Hematopoietic multipotent progenitor cell treated with erythropoietin and hydrocortisone succinate and interleukin-3 and kit ligand, for 6 days (in vitro differentiated cells): ENCODE measurements around the gene FTSJ1.

Experiments used
- DNase-seq: peaks from one replicate; pipeline ENCODE4 v3.0.0-alpha.2; 2015

Gene FTSJ1

DNA sequence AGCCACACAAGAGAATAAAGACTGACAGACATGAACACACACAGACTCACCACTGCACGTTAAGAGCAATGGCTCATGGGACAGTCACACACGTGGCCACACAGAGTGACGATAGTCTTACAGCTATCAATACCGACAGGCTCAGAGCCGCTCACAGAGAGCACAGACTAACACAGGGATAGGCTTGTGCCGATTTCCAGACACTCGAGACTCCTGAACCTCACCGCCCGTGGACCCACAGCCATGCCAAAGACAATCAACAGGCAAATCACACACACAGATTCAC, 5.2 kb upstream of the FTSJ1 start:
- no peak for DNase-seq

DNA sequence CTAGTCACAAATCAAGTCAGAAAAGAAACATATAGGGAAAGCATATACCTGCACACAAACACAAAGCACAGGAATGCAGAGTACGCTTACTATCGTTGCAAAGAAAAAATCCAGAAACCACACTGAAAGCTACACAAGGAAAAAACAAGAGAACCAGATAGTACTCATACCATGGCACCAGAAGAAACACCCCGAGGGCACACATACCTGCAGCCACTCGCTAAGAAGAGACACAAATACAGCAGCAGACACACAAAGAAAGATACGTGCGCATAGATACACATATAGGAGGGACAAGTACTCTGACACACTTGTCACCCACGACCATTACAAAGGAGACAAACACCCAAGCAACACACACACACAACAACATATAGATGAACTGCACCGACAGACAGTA, 4.5 kb upstream of the FTSJ1 start:
- DNase-seq = no peak

DNA sequence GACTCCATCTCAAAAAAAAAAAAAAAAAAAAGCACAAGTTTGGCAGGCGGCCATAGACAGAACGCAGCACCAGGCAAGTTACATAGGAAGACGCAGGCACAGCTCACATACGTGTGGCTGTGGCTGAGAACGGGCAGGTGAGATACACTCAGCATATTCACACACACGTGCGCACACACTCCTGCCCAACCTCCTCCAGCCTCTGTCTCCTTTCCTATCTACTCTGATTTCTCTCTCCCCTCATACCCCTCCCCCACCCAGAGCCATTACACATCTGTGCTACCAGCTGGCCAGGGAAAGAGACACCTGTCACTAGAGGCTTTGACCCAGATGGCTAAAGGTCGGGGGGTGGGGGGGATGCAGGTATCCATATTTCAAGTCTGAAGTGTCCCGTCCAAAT, 3.8 kb upstream of the FTSJ1 start:
- DNase-seq = no peak

DNA sequence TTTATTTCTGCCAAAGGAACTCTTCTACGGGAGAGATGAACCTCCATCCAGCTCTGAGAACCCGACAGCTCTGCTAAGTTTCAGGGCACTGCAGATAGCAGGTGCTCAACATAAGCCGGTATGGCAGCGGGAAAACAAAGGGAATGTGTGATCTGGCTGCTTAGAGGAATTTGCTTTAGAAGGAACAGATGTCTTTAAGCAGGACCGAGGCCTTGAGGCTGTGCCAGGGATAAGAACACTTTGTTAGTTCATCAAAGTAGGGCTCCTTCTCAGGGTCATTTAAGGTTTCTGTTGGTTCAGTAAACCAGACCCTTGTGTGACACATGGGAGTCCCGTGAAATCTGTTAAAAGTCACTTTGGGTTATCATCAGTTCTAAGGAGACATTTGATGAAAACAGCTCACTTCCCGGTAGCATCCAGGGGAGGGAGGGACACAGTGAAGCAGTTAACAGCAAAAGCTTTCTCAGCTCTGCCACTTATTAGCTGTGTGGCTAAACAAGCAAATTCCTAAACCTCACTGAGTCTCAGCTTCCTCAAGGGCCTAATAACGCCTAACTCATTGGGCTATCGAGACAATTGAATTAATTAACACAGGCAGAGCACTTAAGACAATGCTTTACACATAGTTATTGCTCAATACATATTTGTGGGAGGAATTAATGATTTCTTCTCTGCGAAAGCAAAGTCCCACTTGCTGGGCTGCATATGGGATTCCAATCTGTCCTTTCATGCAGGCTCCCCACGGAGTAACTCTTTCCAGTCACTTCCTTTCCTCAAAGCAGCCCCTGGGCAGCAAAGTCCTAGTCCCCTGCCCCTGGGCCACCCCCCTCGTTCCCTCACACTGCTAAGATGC, 2.9 kb upstream of the FTSJ1 start:
- DNase-seq = no peak

DNA sequence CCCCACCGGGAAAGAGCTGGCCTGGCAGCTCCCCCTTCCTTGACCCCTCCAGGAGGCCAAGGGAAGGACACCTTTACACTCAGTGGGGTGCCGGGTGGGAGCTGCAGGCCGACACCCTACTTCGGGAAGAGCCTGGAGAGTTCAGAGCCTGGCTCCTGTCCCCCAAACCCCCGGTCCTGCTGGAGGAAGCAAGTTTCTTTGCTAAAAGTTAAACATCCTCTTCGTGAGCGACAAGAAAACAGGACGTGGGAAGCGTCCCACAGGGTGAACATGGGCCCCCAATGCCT, 2.4 kb upstream of the FTSJ1 start:
- DNase-seq = no peak

DNA sequence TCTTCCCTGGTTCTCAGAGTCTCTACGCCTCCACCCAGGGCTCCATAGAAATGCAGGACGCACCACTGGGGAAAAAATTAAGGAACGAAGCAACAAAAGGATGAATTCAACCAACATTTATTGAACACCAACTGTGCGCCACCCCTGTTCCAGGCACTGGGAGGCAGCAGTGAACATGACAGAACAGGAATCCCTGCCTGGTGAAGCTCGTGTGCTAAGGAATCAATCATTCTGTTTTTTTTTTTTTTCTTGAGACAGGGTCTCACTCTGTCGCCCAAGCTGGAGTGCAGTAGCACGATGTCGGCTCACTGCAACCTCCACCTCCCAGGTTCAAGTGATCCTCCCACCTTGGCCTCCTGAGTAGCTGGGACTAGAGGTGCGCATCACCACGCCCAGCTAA, 1.9 kb upstream of the FTSJ1 start:
- DNase-seq = peak; percentile 70

DNA sequence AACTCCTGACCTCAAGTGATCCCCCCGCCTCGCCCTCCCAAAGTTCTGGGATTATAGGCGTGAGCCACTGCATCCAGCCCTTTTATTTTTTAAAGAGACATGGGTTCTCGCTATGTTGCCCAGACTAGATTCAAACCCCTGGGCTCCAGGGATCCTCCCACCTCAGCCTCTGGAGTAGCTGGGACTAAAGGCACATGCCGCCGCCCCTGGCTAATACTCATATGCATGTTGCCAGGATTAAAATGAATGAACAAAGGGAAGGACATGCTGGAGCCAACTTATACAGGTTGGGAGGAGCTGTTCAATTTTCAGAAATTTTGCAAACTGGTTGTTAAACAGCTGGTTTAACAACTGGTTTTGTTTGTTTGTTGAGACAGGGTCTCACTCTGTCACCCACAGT, 1.4 kb upstream of the FTSJ1 start:
- DNase-seq = no peak

DNA sequence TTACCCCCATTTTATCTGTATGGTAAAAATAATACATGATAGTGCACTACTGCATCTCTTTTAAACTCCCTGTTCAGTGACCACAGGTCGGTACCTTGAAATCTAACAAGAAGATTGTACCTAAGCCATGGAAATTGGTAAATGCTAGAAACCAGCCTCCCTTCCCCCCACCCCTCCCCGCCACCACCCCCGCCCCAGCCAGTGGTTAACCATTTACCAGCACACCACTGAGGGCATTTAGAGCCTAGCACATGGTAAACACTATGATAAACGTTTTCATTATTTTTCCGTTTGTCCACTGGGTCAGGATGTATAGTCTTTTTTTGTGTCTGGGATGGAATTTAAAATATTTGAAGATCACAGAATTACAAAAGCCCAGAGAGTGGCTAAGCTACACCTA, 703 bp upstream of the FTSJ1 start:
- DNase-seq = peak; percentile 66

DNA sequence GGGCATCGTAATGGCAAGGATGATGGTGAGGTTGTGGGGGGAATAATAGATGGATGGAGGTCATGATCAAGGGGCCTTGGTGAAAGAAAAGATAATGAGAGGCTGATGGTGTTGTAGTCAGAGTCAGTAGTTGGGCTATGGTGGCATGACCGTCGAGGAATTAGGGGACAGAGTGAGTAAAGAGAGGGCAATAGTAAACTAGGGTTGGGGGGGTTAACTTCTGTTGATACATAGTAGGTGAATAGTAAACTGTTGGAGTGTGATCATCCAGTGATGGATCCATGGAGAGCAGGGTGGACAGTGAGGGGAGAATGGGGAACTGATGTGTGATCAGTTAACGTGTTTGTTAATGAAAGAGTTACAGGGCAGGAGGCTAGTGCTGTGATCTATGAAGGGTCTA, 920 bp downstream of the FTSJ1 start:
- DNase-seq = no peak

DNA sequence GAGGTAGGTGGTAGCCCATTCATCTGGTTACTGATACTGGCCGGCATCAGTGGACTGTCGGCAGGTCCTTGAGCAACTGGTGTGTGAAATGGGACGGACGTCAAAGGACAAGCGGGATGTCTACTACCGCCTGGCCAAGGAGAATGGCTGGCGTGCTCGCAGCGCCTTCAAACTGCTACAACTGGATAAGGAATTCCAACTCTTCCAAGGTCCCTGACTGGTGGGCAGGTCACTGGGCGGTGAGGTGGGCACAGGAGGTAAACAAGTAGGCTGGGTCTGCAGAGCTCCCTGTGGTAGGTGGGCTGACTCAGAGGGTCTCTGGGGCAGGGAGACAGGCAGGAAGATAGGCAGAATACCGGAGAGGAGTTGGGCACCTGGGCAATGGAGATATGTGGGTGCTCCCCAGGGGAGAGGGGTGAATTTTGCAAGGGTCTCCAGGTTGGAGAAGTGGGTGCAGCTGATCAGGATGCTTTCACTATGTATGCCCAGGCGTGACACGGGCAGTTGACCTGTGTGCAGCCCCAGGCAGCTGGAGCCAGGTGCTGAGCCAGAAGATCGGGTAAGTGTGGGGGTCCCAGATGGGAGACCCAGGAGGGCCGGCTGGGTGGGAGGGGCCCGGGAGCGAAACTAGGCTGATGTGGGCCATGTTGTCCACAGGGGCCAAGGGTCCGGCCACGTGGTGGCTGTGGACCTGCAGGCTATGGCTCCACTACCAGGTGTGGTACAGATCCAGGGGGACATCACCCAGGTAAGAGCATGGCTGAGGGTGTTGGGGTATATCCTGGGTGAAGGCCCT, 2.2 kb downstream of the FTSJ1 start:
- DNase-seq = no peak

DNA sequence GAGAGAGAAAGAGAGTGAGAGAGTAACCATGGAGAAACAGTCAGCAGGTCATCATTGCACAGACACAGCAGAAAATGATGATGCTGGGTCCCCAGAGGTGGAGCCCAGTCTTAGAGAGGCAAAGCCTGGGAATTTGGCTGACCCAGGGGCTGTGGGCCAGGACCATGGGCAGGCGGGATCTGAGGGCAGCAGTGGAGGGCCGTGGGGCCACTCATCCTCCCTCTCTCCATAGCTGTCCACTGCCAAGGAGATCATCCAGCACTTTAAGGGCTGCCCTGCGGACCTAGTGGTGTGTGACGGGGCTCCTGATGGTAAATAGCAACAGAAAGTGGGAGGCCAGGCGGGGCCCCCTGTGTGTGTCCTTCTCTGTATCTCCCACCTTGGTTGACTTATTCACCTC, 2.8 kb downstream of the FTSJ1 start:
- no peak for DNase-seq

DNA sequence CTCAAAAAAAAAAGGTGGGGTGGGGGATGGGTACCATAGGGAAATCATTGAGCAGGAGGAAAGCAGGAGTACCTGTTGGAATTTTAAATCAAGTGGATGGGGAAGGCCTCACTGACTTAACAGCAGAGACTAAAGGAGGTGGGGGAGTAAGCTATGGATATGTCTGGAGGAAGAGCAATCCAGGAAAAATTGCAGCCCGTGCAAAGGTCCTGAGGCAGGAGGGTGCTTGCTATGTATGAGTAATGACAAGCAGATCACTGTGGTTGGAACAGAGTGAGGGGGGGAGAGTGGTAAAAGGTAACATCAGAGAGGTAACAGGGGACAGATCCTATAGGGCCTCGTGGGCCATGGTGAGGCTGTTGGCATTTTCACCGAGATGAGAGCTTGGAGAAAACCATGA, 4.1 kb downstream of the FTSJ1 start:
- no peak for DNase-seq

DNA sequence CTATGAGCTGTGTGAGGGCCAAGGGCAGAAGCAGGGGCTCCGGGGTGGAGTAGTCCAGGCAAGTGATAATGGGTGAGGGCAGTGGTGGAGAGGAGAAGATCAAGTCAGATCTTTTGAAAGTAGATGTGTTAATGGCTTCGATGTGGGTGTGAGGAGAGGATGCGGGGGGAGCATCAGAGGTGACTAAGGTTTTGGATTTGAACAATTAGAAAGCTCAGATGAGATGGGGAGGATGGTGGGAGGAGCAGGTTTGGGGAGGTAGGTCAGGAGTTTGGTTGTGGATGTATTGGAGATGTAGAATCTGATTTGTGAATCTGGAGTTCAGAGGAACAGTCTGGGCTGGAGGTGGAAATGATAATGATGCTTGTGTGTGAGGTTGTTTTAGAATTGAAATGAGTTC, 4.6 kb downstream of the FTSJ1 start:
- no peak for DNase-seq

DNA sequence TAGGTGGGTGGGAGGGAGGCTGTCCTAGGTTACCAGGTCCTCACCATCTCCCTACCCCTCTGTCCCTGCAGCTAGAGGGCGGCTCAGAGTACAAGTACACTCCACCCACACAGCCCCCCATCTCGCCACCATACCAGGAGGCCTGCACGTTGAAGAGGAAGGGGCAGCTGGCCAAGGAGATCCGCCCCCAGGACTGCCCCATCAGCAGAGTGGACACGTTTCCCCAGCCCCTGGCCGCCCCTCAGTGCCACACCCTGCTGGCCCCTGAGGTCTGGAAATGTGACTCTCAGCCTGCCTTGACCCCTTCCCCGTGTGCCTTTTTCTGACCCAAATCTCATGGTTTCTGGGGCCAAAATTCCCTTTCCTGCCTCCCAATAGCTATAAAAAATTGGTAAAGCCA, 6.5 kb downstream of the FTSJ1 start:
- no peak for DNase-seq

DNA sequence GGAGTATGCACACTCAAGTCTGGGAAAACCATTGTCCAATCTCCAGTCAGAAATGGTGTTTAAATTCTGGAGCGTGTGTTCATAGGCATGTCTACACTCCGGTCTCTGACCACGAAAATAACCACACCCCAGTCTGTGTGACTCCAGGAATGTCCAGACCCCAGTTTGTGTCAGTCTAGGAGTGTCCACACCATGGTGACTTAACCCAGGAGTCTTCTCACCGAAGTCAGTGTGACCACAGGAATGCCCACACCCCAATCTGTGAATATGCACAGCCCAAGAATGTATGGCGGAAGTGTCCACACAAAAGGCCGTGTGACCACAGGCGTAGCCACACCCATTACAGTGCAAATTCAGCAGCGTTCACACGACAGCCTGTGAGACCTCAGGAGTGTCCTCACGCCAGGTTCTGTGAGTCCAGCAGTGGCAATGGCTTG, 11.4 kb downstream of the FTSJ1 start:
- peak; percentile 39 for DNase-seq

DNA sequence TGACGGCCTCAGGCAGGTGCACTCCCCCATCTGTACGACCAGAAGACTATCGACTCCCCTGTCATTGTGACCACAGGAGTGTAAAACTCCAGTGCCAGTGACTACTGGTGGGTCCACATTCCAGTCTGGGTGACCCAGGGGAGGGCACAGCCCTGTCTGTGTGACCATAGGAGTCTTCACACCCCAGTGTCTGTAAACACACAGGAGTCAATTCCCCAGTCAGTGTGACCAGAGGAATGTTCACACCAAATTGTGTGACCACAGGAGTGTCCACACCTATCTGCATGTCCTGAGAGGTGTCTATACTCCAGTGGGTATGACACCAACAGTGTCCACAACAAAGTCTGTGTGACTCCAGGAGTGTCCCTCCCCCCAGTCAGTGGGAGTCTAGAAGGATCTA, 12.0 kb downstream of the FTSJ1 start:
- DNase-seq = no peak

DNA sequence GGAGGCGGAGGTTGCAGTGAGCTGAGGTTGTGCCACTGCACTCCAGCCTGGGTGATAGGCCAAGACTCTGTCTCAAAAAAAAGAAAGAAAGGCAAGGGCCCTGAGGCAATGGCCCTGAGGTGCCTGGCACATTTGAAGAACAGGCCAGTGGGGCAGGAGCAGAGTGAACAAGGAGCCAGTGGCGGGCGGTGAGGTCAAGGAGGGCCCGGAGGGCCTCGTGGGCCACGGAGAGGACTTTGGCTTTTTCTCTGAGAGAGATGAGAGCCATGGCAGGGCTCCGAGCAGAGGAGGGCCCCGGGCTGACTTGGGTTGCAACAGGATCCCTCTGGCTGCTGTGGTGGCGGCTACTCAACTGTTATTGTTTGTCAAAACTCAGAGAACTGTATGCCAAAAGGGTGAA, 13.3 kb downstream of the FTSJ1 start:
- no peak for DNase-seq

DNA sequence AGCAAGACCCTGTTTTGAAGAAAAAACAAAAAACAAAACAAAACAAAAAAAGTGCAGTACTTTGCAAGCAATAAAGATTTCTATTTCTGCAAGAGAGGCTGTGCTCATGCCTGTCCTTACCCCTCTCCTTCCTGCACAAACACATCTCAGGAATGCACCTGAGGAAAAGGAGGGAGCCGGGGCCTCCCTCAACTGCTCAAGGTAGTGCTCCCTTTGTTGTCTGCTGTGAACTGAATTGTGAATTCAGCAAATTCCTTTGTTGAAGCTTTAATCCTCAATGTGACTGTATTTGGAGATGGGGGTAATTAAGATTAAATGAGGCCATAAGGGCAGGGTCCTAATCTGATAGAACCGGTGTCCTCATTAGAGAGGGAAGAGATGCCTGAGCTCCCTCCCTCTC, 13.9 kb downstream of the FTSJ1 start:
- no peak for DNase-seq

DNA sequence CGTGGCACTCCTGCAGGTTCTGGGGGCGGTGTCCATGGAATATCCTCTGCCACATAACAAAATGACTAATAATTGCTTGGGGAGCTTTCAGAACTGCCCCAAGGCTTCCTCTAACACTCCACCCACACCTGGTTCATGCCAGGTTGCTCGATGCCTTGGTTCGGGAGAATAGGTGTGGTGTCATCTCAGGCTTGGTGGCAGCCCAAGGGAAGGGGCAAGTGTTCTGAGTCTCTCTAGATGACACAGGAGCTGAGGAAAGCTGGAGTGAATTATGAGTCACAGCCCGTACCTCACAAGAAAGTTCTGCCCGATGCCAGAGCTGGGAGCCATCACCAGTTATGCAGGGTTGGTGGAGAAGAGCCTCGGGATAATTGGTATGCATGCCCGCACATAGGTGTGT, 14.7 kb downstream of the FTSJ1 start:
- no peak for DNase-seq

DNA sequence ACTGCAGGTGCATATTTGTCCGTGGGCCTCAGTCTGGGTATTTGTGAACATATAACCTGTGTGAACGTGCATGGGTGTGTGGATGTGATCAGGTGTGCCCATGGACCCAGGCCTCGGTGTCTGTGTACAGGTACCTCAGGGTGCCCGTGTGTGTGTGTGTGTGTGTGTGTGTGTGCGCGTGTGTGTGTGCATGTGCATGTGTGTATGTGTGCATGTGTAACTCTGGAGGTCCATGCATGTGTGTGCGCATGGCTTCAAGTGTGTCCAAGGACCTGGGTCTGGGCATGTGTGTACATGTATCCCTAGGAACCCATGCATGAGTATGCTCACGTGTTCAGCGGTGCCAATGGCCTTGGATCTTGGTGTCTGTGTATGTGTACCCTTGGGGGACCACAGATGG, 15.8 kb downstream of the FTSJ1 start:
- no peak for DNase-seq

DNA sequence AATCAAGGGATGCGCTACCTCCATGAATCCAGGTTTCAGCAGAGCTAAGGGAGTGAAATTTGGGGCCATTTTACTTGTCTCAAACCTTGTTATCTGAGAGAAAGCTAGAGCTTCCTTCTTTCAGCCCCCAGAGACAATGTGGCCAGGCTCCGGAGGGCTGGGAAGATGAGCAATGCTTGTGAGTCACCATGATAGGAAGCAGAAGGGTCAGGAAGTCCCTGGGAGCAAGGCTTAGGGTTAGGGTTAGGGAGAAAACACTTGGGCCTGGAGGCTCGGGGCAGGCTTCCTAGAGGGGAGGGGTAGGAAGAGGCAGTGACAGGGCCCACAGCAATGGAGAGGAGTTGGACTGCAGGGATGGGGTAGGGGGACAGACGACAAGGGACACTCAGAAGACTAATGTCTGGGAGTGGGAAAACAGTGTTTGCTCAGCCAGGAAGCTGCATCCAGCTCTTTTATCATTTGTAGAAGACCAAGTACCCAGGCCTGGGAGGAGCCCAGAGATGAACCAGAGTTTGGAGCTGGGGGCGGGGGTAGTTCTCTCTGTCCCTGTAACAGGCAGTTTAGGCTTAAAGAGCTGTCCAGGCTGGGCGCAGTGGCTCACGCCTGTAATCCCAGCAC, 16.4 kb downstream of the FTSJ1 start:
- no peak for DNase-seq

DNA sequence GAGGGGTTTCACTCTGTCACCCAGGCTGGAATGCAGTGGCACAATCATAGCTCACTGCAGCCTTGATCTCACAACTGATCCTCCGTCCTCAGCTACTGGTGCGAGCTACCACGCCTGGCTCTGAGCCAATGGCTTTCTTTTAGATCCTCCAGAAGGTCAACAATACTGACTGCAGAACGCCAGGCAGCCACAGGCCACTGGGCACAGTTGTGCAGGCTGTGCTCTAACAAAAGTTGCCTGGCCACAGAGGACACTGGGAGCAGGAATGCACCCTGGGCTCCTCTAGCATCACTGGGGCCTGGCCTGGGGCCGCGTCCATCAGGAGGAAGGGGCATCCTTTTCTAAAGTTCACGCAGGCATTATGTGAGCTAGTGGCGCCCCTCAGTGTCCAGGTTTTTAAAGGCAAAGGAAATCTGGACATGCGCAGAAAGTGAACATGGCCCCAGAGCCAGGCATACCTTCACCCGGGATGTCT, 17.9 kb downstream of the FTSJ1 start:
- peak; percentile 39 for DNase-seq

DNA sequence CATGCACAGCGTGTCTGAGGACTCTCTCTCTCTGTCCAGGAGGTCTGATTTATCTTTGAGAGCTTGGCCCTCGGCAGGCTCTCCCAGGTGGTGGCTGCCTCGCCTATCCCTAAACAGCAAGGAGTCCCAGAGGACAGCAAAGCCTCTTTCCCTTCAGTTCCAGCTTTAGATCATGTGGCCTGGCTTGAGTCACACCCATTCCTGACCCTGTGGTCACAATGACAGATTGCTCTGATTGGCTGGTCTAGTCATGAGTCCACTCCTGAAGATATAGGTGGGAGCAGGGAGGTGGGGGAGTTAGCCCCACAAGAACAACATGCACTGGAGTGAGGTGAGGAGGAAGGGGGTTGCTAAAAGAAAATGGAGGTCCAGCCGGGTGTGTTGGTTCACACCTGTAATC, 20.7 kb downstream of the FTSJ1 start:
- DNase-seq = no peak

DNA sequence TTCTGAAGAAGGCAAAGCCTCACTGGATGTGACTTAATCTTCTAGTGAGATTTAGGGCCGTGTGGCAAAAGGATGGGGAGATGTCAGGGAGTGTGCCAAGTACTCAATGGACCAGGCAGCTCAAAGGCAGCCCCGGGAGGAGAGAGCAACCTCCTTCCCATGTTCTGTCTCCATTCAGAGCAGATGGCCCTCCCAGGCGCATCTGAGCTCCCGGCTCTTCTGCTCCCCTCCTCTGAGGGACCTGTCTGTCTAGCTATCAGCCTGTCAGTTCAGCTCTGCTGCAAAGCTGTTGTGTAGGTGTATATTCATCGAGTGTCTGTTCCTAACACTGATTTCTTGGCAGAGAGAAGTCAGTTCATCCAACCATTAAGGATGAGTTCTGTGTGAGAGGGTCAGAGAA, 21.9 kb downstream of the FTSJ1 start:
- DNase-seq = no peak
